ENCODE data around the gene EPAS1.

The EPAS1 gene

GRCh38 chr2:46257980-46258379 is 39.2 kb upstream of the EPAS1 start:
- no peak overlapping the region for H3K27ac ChIP-seq
- no peak for TF ChIP-seq CTCF (conservative IDR thresholded peaks at IDR 0.05)

GRCh38 chr2:46258937-46259776 is 38.0 kb upstream of the EPAS1 start:
- no peak for TF ChIP-seq CTCF (conservative IDR thresholded peaks at IDR 0.05)
- H3K27ac ChIP-seq: no peak overlapping the region

- no peak overlapping the region for H3K27ac ChIP-seq
- no peak for TF ChIP-seq CTCF (conservative IDR thresholded peaks at IDR 0.05)
Observed at GRCh38 chr2:46259777-46260168, 37.4 kb upstream of the EPAS1 start.

- no peak overlapping the region for H3K27ac ChIP-seq
- TF ChIP-seq CTCF (conservative IDR thresholded peaks at IDR 0.05): no peak
Observed at GRCh38 chr2:46260305-46260704, 36.9 kb upstream of the EPAS1 start.

GRCh38 chr2:46262248-46262938 is 34.8 kb upstream of the EPAS1 start:
- no peak for TF ChIP-seq CTCF (conservative IDR thresholded peaks at IDR 0.05)
- H3K27ac ChIP-seq: no peak overlapping the region

- no peak for TF ChIP-seq CTCF (conservative IDR thresholded peaks at IDR 0.05)
- no peak overlapping the region for H3K27ac ChIP-seq
Observed at GRCh38 chr2:46263347-46263746, 33.9 kb upstream of the EPAS1 start.

- H3K27ac ChIP-seq: no peak overlapping the region
- TF ChIP-seq CTCF (conservative IDR thresholded peaks at IDR 0.05): no peak
Observed at GRCh38 chr2:46264447-46264846, 32.8 kb upstream of the EPAS1 start.

All from VCaP (cell line).